Psoas muscle (tissue), 8 donors: ENCODE data around the gene CHRNB1. TPM values are rescaled to one million over a fixed set of nuclear protein-coding genes. Genes with fewer than 3 reads are reported as not detected.

Experiments used
- ATAC-seq, 4 donors: fragments of 200-7000 bp; cut with Tn5 transposase; one replicate each; pipeline ENCODE4 v1.9.1; 2020; ENCODE audit warnings: moderate library complexity in 3 of 4, mild to moderate bottlenecking in 2 of 4
- DNase-seq, 2 donors: peaks; one replicate each; pipeline ENCODE4 v3.0.0-alpha.2; 2020
- H3K27ac ChIP-seq: fragments of 200-600 bp; one replicate; pipeline ENCODE4 v1.8.0; 2022
- H3K27me3 ChIP-seq, 3 donors: fragments of 200-600 bp in 1 of 3; one replicate each; pipeline versions ENCODE4 v1.6.1 to v1.8.0; 2013 to 2022; ENCODE audit warnings: low read length in 2 of 3, mild to moderate bottlenecking in 2 of 3, moderate library complexity in 1 of 3; ENCODE audit not compliant: insufficient read depth in 3 of 3
- H3K36me3 ChIP-seq, 2 donors: fragments of 200-600 bp in 1 of 2; one replicate each; pipeline versions ENCODE4 v1.6.1 to v1.8.0; 2013 to 2022; ENCODE audit warnings: low read depth in 1 of 2, mild to moderate bottlenecking in 1 of 2, moderate library complexity in 1 of 2; ENCODE audit not compliant: insufficient read depth in 1 of 2
- H3K4me1 ChIP-seq: fragments of 200-600 bp; one replicate; pipeline ENCODE4 v1.8.0; 2022
- H3K4me3 ChIP-seq: fragments of 200-600 bp; one replicate; pipeline ENCODE4 v1.8.0; 2022; ENCODE audit warnings: mild to moderate bottlenecking
- H3K9me3 ChIP-seq: fragments of 200-600 bp; one replicate; pipeline ENCODE4 v1.8.0; 2022
- WGBS, 3 donors: extraction: QIAGEN DNeasy Blood & Tissue Kit; methylation state at CpG; one replicate each; pipeline versions ENCODE4 v1.1.6 to v1.1.7; 2013; 5-methylcytosine and 5-hydroxymethylcytosine counted together
- intact Hi-C, 2 donors: fragments of 100-400 bp; cut with DNase I; formaldehyde crosslinking; loops; one replicate each; pipeline versions ENCODE4 v1.11.0 to v1.14.2; 2022
- polyA plus RNA-seq, 3 donors: library from polyadenylated mRNA; stranded (reverse); fragments of 200-250 nt; gene quantifications; one replicate each; pipeline ENCODE4 v1.2.3, GENCODE V29; 2013
- total RNA-seq, 4 donors: library from RNA; stranded (reverse); fragmentation: NEBNext Ultra II Directional in 2 of 4; extraction: Animal tissue kit (Norgen Biotek cat#: 25700) in 2 of 4; gene quantifications; one replicate each; pipeline versions ENCODE4 v1.2.1 to v1.2.4, GENCODE V29; 2021 to 2023
- TF ChIP-seq, protein P1 (sequence below): fragments of 200-600 bp; IDR thresholded peaks from one replicate; pipeline ENCODE4 v1.8.0; 2022; ENCODE audit warnings: antibody characterized with exemption
- donor health status: healthy with polysubstance abuse.
- donor health status: DM: no; HTN: no; CAD: no; lungs with moderate emphysema.
- donor health status: Bipolar disorder and iron deficiency.
- donor health status: healthy.
- donor health status: DM: yes; HTN: yes; CAD: no.
- donor health status: DM: no; HTN: no; CAD: no.
- donor health status: DM: no; HTN: no; CAD: no.
- donor health status: DM: yes; HTN: yes; CAD: no.

The CHRNB1 gene
- total and polyA plus RNA-seq, 7 donors: 73.0 to 190 (median 118) TPM

- no peak overlapping the region for H3K4me3 ChIP-seq
- peaks cover 20 to 100% of the 10 kb centered on the region in 2 donors for H3K36me3 ChIP-seq
- WGBS, 3 donors: 89 to 91% (median 90%) methylated on average over 20 of the region's 20 CpGs
- intact Hi-C loops: no loop called here
- no peak for ATAC-seq
- H3K9me3 ChIP-seq: no peaks in the 10 kb centered on the region
- DNase-seq: no peak
- no peaks in the 10 kb centered on the region for H3K4me1 ChIP-seq
- H3K27ac ChIP-seq: no peak overlapping the region
- H3K27me3 ChIP-seq: no peaks in the 10 kb centered on the region
- TF ChIP-seq, protein P1, sequence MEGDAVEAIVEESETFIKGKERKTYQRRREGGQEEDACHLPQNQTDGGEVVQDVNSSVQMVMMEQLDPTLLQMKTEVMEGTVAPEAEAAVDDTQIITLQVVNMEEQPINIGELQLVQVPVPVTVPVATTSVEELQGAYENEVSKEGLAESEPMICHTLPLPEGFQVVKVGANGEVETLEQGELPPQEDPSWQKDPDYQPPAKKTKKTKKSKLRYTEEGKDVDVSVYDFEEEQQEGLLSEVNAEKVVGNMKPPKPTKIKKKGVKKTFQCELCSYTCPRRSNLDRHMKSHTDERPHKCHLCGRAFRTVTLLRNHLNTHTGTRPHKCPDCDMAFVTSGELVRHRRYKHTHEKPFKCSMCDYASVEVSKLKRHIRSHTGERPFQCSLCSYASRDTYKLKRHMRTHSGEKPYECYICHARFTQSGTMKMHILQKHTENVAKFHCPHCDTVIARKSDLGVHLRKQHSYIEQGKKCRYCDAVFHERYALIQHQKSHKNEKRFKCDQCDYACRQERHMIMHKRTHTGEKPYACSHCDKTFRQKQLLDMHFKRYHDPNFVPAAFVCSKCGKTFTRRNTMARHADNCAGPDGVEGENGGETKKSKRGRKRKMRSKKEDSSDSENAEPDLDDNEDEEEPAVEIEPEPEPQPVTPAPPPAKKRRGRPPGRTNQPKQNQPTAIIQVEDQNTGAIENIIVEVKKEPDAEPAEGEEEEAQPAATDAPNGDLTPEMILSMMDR: no peak
These were observed 57.4 kb downstream of the CHRNB1 start for GRCh38 chr17:7502171-7502847.

GRCh38 chr17:7502987-7503386 lies 58.1 kb downstream of the CHRNB1 start:
- ATAC-seq: peak in 2 of 4 donors; percentile 40 to 53
- intact Hi-C loops: no loop called here
- 87 to 89% (median 87%) methylated on average over 14 of the region's 14 CpGs for WGBS, 3 donors

DNA sequence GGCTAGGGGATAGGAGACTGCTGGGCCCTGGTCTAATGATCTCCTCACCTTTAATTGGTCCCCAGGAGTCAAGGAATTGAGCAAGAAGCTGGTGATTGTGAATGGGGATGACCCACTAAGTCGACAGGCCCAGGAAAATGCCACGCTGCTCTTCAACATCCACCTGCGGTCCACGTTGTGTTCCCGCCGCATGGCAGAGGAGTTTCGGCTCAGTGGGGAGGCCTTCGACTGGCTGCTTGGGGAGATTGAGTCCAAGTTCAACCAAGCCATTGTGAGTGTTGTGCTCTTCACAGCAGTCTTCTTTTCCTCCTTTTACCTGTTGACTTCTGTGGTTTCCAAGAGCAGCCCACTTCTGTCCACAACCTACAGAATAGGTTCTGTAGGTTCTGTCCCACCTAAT lies 58.7 kb downstream of the CHRNB1 start:
- no peaks in the 10 kb centered on the region for H3K4me1 ChIP-seq
- H3K4me3 ChIP-seq: no peak overlapping the region
- H3K27ac ChIP-seq: no peak overlapping the region
- TF ChIP-seq, protein P1: no peak
- no peaks in the 10 kb centered on the region for H3K9me3 ChIP-seq
- WGBS, 3 donors: 93 to 94% (median 94%) methylated on average over 8 of the region's 8 CpGs
- H3K36me3 ChIP-seq: peaks cover 20 to 100% of the 10 kb centered on the region in 2 donors
- no peak for ATAC-seq
- intact Hi-C loops: no loop called here
- no peak for DNase-seq
- no peaks in the 10 kb centered on the region for H3K27me3 ChIP-seq

More at GRCh38 chr17:7502987-7503386, 58.1 kb downstream of the CHRNB1 start:
- no peak for DNase-seq
- H3K9me3 ChIP-seq: no peaks in the 10 kb centered on the region
- H3K4me3 ChIP-seq: no peak overlapping the region
- TF ChIP-seq, protein P1: no peak
- peaks cover 20 to 100% of the 10 kb centered on the region in 2 donors for H3K36me3 ChIP-seq
- H3K27me3 ChIP-seq: no peaks in the 10 kb centered on the region
- H3K4me1 ChIP-seq: no peaks in the 10 kb centered on the region
- no peak overlapping the region for H3K27ac ChIP-seq

Other genes with a start within 250 kb of the CHRNB1 start
Only the 30 nearest of the 40 such genes appear.
- 1 to 10 TPM in 2 of 4 donors, under 1 TPM in 1, not detected in 1; 0.57 to 1.0 (median 1.0) TPM for gene CLDN7, start 182.6 kb upstream of the CHRNB1 start, total RNA-seq
- 1 to 10 TPM in 1 of 3 donors, under 1 TPM in 2; 0.48 to 1.1 (median 0.83) TPM for gene CLDN7, start 182.6 kb upstream of the CHRNB1 start, polyA plus RNA-seq
- 100 to 1,000 TPM in 3 of 4 donors, 10 to 100 TPM in 1; 50.9 to 257 (median 139) TPM for gene SLC2A4, start 163.3 kb upstream of the CHRNB1 start, total RNA-seq
- gene SLC2A4, start 163.3 kb upstream of the CHRNB1 start, polyA plus RNA-seq: 100 to 1,000 TPM in 1 of 3 donors, 10 to 100 TPM in 2; 19.4 to 127 (median 33.8) TPM
- 1 to 10 TPM in 1 of 4 donors, under 1 TPM in 3; 0.37 to 1.0 (median 0.75) TPM for gene YBX2, start 150.4 kb upstream of the CHRNB1 start, total RNA-seq
- 1 to 10 TPM in 1 of 3 donors, under 1 TPM in 2; 0.14 to 1.8 (median 0.21) TPM for gene YBX2, start 150.4 kb upstream of the CHRNB1 start, polyA plus RNA-seq
- gene EIF5A, start 137.4 kb upstream of the CHRNB1 start, total RNA-seq: 100 to 1,000 TPM; 293 to 730 (median 567) TPM
- gene EIF5A, start 137.4 kb upstream of the CHRNB1 start, polyA plus RNA-seq: 1,000 to 10,000 TPM in 1 of 3 donors, 100 to 1,000 TPM in 2; 468 to 1,107 (median 518) TPM
- gene GPS2, start 129.7 kb upstream of the CHRNB1 start, total RNA-seq: 100 to 1,000 TPM in 1 of 4 donors, 10 to 100 TPM in 3; 71.8 to 101 (median 82.5) TPM
- 100 to 1,000 TPM; 139 to 197 (median 146) TPM for gene GPS2, start 129.7 kb upstream of the CHRNB1 start, polyA plus RNA-seq
- gene NEURL4, start 115.7 kb upstream of the CHRNB1 start, total RNA-seq: 10 to 100 TPM; 24.0 to 53.8 (median 32.6) TPM
- 10 to 100 TPM; 20.7 to 38.7 (median 22.9) TPM for gene NEURL4, start 115.7 kb upstream of the CHRNB1 start, polyA plus RNA-seq
- gene ACAP1, start 108.5 kb upstream of the CHRNB1 start, total RNA-seq: 10 to 100 TPM; 12.2 to 20.7 (median 15.7) TPM
- 10 to 100 TPM in 1 of 3 donors, 1 to 10 TPM in 2; 1.9 to 11.9 (median 2.4) TPM for gene ACAP1, start 108.5 kb upstream of the CHRNB1 start, polyA plus RNA-seq
- gene KCTD11, start 92.9 kb upstream of the CHRNB1 start, total RNA-seq: 1 to 10 TPM; 4.5 to 5.2 (median 5.1) TPM
- gene KCTD11, start 92.9 kb upstream of the CHRNB1 start, polyA plus RNA-seq: 10 to 100 TPM in 1 of 3 donors, 1 to 10 TPM in 2; 2.9 to 13.2 (median 9.9) TPM
- gene TMEM95, start 89.9 kb upstream of the CHRNB1 start, total RNA-seq: not detected
- gene TMEM95, start 89.9 kb upstream of the CHRNB1 start, polyA plus RNA-seq: not detected
- under 1 TPM; 0.56 to 0.86 (median 0.78) TPM for gene TNK1, start 64.0 kb upstream of the CHRNB1 start, total RNA-seq
- 1 to 10 TPM in 1 of 3 donors, under 1 TPM in 2; 0.57 to 1.7 (median 0.98) TPM for gene TNK1, start 64.0 kb upstream of the CHRNB1 start, polyA plus RNA-seq
- 10 to 100 TPM; 13.9 to 16.2 (median 15.1) TPM for gene PLSCR3, start 50.5 kb upstream of the CHRNB1 start, total RNA-seq
- gene PLSCR3, start 50.5 kb upstream of the CHRNB1 start, polyA plus RNA-seq: 10 to 100 TPM; 16.6 to 20.5 (median 18.7) TPM
- gene TMEM256, start 41.0 kb upstream of the CHRNB1 start, total RNA-seq: 10 to 100 TPM; 47.1 to 80.4 (median 53.5) TPM
- gene TMEM256, start 41.0 kb upstream of the CHRNB1 start, polyA plus RNA-seq: 10 to 100 TPM; 62.4 to 75.4 (median 69.7) TPM
- gene NLGN2, start 37.2 kb upstream of the CHRNB1 start, total RNA-seq: 10 to 100 TPM in 1 of 4 donors, 1 to 10 TPM in 3; 6.5 to 11.5 (median 7.4) TPM
- 1 to 10 TPM; 2.8 to 3.1 (median 2.9) TPM for gene NLGN2, start 37.2 kb upstream of the CHRNB1 start, polyA plus RNA-seq
- not detected for gene SPEM1, start 24.7 kb upstream of the CHRNB1 start, total RNA-seq
- under 1 TPM in 1 of 3 donors, not detected in 2; 0.06 TPM for gene SPEM1, start 24.7 kb upstream of the CHRNB1 start, polyA plus RNA-seq
- gene SPEM2, start 19.4 kb upstream of the CHRNB1 start, total RNA-seq: not detected
- under 1 TPM in 1 of 3 donors, not detected in 2; 0.03 TPM for gene SPEM2, start 19.4 kb upstream of the CHRNB1 start, polyA plus RNA-seq
- not detected for gene SPEM3, start 16.2 kb upstream of the CHRNB1 start, total RNA-seq
- gene SPEM3, start 16.2 kb upstream of the CHRNB1 start, polyA plus RNA-seq: under 1 TPM in 1 of 3 donors, not detected in 2; 0.01 TPM
- under 1 TPM; 0.41 to 0.95 (median 0.68) TPM for gene TMEM102, start 9.6 kb upstream of the CHRNB1 start, total RNA-seq
- gene TMEM102, start 9.6 kb upstream of the CHRNB1 start, polyA plus RNA-seq: 1 to 10 TPM in 2 of 3 donors, under 1 TPM in 1; 0.84 to 3.2 (median 1.7) TPM
- gene FGF11, start 5.5 kb upstream of the CHRNB1 start, total RNA-seq: 10 to 100 TPM in 3 of 4 donors, 1 to 10 TPM in 1; 2.7 to 21.1 (median 10.1) TPM
- gene FGF11, start 5.5 kb upstream of the CHRNB1 start, polyA plus RNA-seq: 1 to 10 TPM; 2.0 to 4.4 (median 3.7) TPM
- 10 to 100 TPM; 29.3 to 43.2 (median 35.5) TPM for gene ZBTB4, start 34.6 kb downstream of the CHRNB1 start, total RNA-seq
- gene ZBTB4, start 34.6 kb downstream of the CHRNB1 start, polyA plus RNA-seq: 10 to 100 TPM; 10.3 to 20.2 (median 13.5) TPM
- not detected for gene SLC35G6, start 36.4 kb downstream of the CHRNB1 start, total RNA-seq
- gene SLC35G6, start 36.4 kb downstream of the CHRNB1 start, polyA plus RNA-seq: under 1 TPM in 1 of 3 donors, not detected in 2; 0.05 TPM
- 10 to 100 TPM; 42.7 to 74.3 (median 56.9) TPM for gene POLR2A, start 39.3 kb downstream of the CHRNB1 start, total RNA-seq
- gene POLR2A, start 39.3 kb downstream of the CHRNB1 start, polyA plus RNA-seq: 10 to 100 TPM in 2 of 3 donors, 1 to 10 TPM in 1; 8.0 to 68.7 (median 15.0) TPM
- gene TNFSF12, start 104.0 kb downstream of the CHRNB1 start, total RNA-seq: 10 to 100 TPM; 14.3 to 23.4 (median 15.6) TPM
- gene TNFSF12, start 104.0 kb downstream of the CHRNB1 start, polyA plus RNA-seq: 10 to 100 TPM; 10.2 to 18.9 (median 13.8) TPM
- 1 to 10 TPM; 4.0 to 5.4 (median 4.5) TPM for gene TNFSF13, start 113.7 kb downstream of the CHRNB1 start, total RNA-seq
- gene TNFSF13, start 113.7 kb downstream of the CHRNB1 start, polyA plus RNA-seq: 1 to 10 TPM; 2.8 to 4.3 (median 3.1) TPM
- gene SENP3, start 116.9 kb downstream of the CHRNB1 start, total RNA-seq: 10 to 100 TPM; 24.0 to 40.7 (median 38.3) TPM
- gene SENP3, start 116.9 kb downstream of the CHRNB1 start, polyA plus RNA-seq: 10 to 100 TPM; 44.1 to 90.5 (median 76.1) TPM
- gene CD68, start 134.6 kb downstream of the CHRNB1 start, total RNA-seq: 10 to 100 TPM; 15.8 to 38.4 (median 26.4) TPM
- 100 to 1,000 TPM in 1 of 3 donors, 10 to 100 TPM in 2; 16.5 to 298 (median 21.8) TPM for gene CD68, start 134.6 kb downstream of the CHRNB1 start, polyA plus RNA-seq
- 10 to 100 TPM; 19.3 to 40.6 (median 34.1) TPM for gene MPDU1, start 138.8 kb downstream of the CHRNB1 start, total RNA-seq
- gene MPDU1, start 138.8 kb downstream of the CHRNB1 start, polyA plus RNA-seq: 100 to 1,000 TPM in 1 of 3 donors, 10 to 100 TPM in 2; 53.6 to 147 (median 77.8) TPM
- under 1 TPM; 0.19 to 0.71 (median 0.28) TPM for gene SOX15, start 145.0 kb downstream of the CHRNB1 start, total RNA-seq
- gene SOX15, start 145.0 kb downstream of the CHRNB1 start, polyA plus RNA-seq: under 1 TPM; 0.11 to 0.20 (median 0.17) TPM
- 100 to 1,000 TPM; 105 to 120 (median 114) TPM for gene FXR2, start 169.8 kb downstream of the CHRNB1 start, total RNA-seq
- 100 to 1,000 TPM in 1 of 3 donors, 10 to 100 TPM in 2; 88.2 to 164 (median 92.1) TPM for gene FXR2, start 169.8 kb downstream of the CHRNB1 start, polyA plus RNA-seq
- 10 to 100 TPM; 60.7 to 70.4 (median 66.2) TPM for gene SAT2, start 182.8 kb downstream of the CHRNB1 start, total RNA-seq
- 100 to 1,000 TPM; 105 to 112 (median 108) TPM for gene SAT2, start 182.8 kb downstream of the CHRNB1 start, polyA plus RNA-seq
- 1 to 10 TPM in 1 of 4 donors, under 1 TPM in 3; 0.19 to 1.6 (median 0.55) TPM for gene SHBG, start 185.1 kb downstream of the CHRNB1 start, total RNA-seq
- under 1 TPM; 0.26 to 0.53 (median 0.45) TPM for gene SHBG, start 185.1 kb downstream of the CHRNB1 start, polyA plus RNA-seq